ENCODE measurements around the gene HAUS3. TPM values are rescaled to one million over a fixed set of nuclear protein-coding genes. Genes with fewer than 3 reads are reported as not detected.

HAUS3 gene
- total and polyA plus RNA-seq, 5 experiments from 2014 or later = 16.3 to 30.1 (median 22.2) TPM

- Mint-ChIP-seq H3K9me3 (no peaks in the 10 kb centered on the region), H3K4me1 (peaks cover 0 to 12% (median 7%) of the 10 kb centered on the region in 4 donors), H3K27me3 (no peaks in the 10 kb centered on the region), H3K36me3 (peaks cover 0 to 24% (median 0%) of the 10 kb centered on the region in 3 donors), H3K27ac (peak overlapping the region in 1 of 10 donors; percentile 55), H3K4me3 (no peak overlapping the region)
- ATAC-seq (no peak), DNase-seq (peak in 2 of 10 donors; percentile 0 to 9)
- POLR2A ChIA-PET = interaction anchor here (1.5 kb wide), 1 partner anchor 9 kb away, joined by 4 read pairs; the partner anchor contains the start of gene MXD4
Measured at GRCh38 chr4:2252530-2253091, 10.7 kb upstream of the HAUS3 start.

GRCh38 chr4:2251795-2252529, 10.0 kb upstream of the HAUS3 start:
- Mint-ChIP-seq H3K27me3 (no peaks in the 10 kb centered on the region), H3K9me3 (no peaks in the 10 kb centered on the region), H3K27ac (peak overlapping the region in 5 of 10 donors; percentile 15 to 81 (median 51)), H3K36me3 (peaks cover 0 to 24% (median 0%) of the 10 kb centered on the region in 3 donors), H3K4me3 (peak overlapping the region in 1 of 10 donors; percentile 60), H3K4me1 (peaks cover 0 to 9% (median 6%) of the 10 kb centered on the region in 4 donors)
- POLR2A ChIA-PET = interaction anchor here (1.5 kb wide), 1 partner anchor 10 kb away, joined by 4 read pairs; the partner anchor contains the start of gene MXD4
- DNase-seq = peak in 2 of 10 donors; percentile 13 to 57
- no peak for ATAC-seq

- peak overlapping the region in 1 of 10 donors; percentile 51 for H3K27ac Mint-ChIP-seq
- no peaks in the 10 kb centered on the region for H3K9me3 Mint-ChIP-seq
- no peaks in the 10 kb centered on the region for H3K27me3 Mint-ChIP-seq
- peak overlapping the region in 1 of 10 donors; percentile 45 for H3K4me3 Mint-ChIP-seq
- peaks cover 0 to 24% (median 0%) of the 10 kb centered on the region in 3 donors for H3K36me3 Mint-ChIP-seq
- H3K4me1 Mint-ChIP-seq = peaks cover 0 to 6% (median 5%) of the 10 kb centered on the region in 4 donors
- peak in 2 of 10 donors; percentile 16 to 52 for DNase-seq
- ATAC-seq = no peak
- POLR2A ChIA-PET = interaction anchor here (0.9 kb wide), 1 partner anchor 51 kb away, joined by 3 read pairs; no protein-coding TSS in a partner anchor
Measured at GRCh38 chr4:2251073-2251794, 9.3 kb upstream of the HAUS3 start.

GRCh38 chr4:2250357-2251072, 8.6 kb upstream of the HAUS3 start:
- H3K4me3 Mint-ChIP-seq = no peak overlapping the region
- H3K27ac Mint-ChIP-seq = peak overlapping the region in 1 of 10 donors; percentile 27
- no peaks in the 10 kb centered on the region for H3K9me3 Mint-ChIP-seq
- POLR2A ChIA-PET = interaction anchor here (0.9 kb wide), 1 partner anchor 52 kb away, joined by 3 read pairs; no protein-coding TSS in a partner anchor
- ATAC-seq (no peak), DNase-seq (peak in 2 of 10 donors; percentile 15 to 40)
- H3K36me3 Mint-ChIP-seq = peaks cover 0 to 24% (median 0%) of the 10 kb centered on the region in 3 donors
- H3K27me3 Mint-ChIP-seq = no peaks in the 10 kb centered on the region
- peaks cover 3 to 8% (median 7%) of the 10 kb centered on the region in 4 donors for H3K4me1 Mint-ChIP-seq

GRCh38 chr4:2249526-2250356, 7.8 kb upstream of the HAUS3 start:
- peak in 1 of 10 donors; percentile 63 for DNase-seq
- H3K4me1 Mint-ChIP-seq = peaks cover 11 to 14% (median 12%) of the 10 kb centered on the region in 4 donors
- H3K27me3 Mint-ChIP-seq = no peaks in the 10 kb centered on the region
- H3K36me3 Mint-ChIP-seq = peaks cover 0 to 18% (median 0%) of the 10 kb centered on the region in 3 donors
- no peak overlapping the region for H3K27ac Mint-ChIP-seq
- no peak overlapping the region for H3K4me3 Mint-ChIP-seq
- POLR2A ChIA-PET = no interaction called here
- no peaks in the 10 kb centered on the region for H3K9me3 Mint-ChIP-seq
- ATAC-seq = no peak

GRCh38 chr4:2248821-2249261, 6.9 kb upstream of the HAUS3 start:
- POLR2A ChIA-PET = no interaction called here
- peaks cover 0 to 9% (median 0%) of the 10 kb centered on the region in 3 donors for H3K36me3 Mint-ChIP-seq
- H3K9me3 Mint-ChIP-seq = no peaks in the 10 kb centered on the region
- peaks cover 10 to 16% (median 13%) of the 10 kb centered on the region in 4 donors for H3K4me1 Mint-ChIP-seq
- ATAC-seq (no peak), DNase-seq (peak in 1 of 10 donors; percentile 14)
- H3K27ac Mint-ChIP-seq = no peak overlapping the region
- H3K4me3 Mint-ChIP-seq = no peak overlapping the region
- H3K27me3 Mint-ChIP-seq = no peaks in the 10 kb centered on the region

GRCh38 chr4:2248044-2248780, 6.3 kb upstream of the HAUS3 start:
- Mint-ChIP-seq H3K36me3 (peaks cover 0 to 9% (median 0%) of the 10 kb centered on the region in 3 donors), H3K27me3 (no peaks in the 10 kb centered on the region), H3K27ac (peak overlapping the region in 2 of 10 donors; percentile 62 to 67), H3K9me3 (no peaks in the 10 kb centered on the region), H3K4me3 (peak overlapping the region in 1 of 10 donors; percentile 45), H3K4me1 (peaks cover 15 to 22% (median 19%) of the 10 kb centered on the region in 4 donors)
- POLR2A ChIA-PET = no interaction called here
- ATAC-seq = peak in 1 of 2 donors; percentile 7
- DNase-seq = peak in 3 of 10 donors; percentile 4 to 55 (median 16)

GRCh38 chr4:2247128-2248043, 5.5 kb upstream of the HAUS3 start:
- DNase-seq (peak in 3 of 10 donors; percentile 4 to 57 (median 16)), ATAC-seq (peak in 1 of 2 donors; percentile 18)
- Mint-ChIP-seq H3K4me1 (peaks cover 16 to 26% (median 21%) of the 10 kb centered on the region in 4 donors), H3K27me3 (no peaks in the 10 kb centered on the region), H3K4me3 (peak overlapping the region in 1 of 10 donors; percentile 45), H3K9me3 (no peaks in the 10 kb centered on the region), H3K36me3 (peaks cover 0 to 4% (median 0%) of the 10 kb centered on the region in 3 donors), H3K27ac (peak overlapping the region in 2 of 10 donors; percentile 62 to 71)
- POLR2A ChIA-PET = no interaction called here

- POLR2A ChIA-PET = no interaction called here
- peak in 3 of 10 donors; percentile 4 to 56 (median 16) for DNase-seq
- Mint-ChIP-seq H3K4me1 (peaks cover 16 to 30% (median 24%) of the 10 kb centered on the region in 4 donors), H3K36me3 (peaks cover 0 to 4% (median 0%) of the 10 kb centered on the region in 3 donors), H3K27me3 (no peaks in the 10 kb centered on the region), H3K27ac (peak overlapping the region in 2 of 10 donors; percentile 51 to 62), H3K9me3 (no peaks in the 10 kb centered on the region), H3K4me3 (no peak overlapping the region)
- ATAC-seq = no peak
Measured at GRCh38 chr4:2246384-2247127, 4.6 kb upstream of the HAUS3 start.
